IMR-90 (cell line): ENCODE measurements around the gene EYS.

Source experiments
- BHLHE40 ChIP-seq: fragments of 150-350 bp; IDR thresholded peaks from 2 replicates; pipeline ENCODE4 v1.6.1; 2016; ENCODE audit warnings: mild to moderate bottlenecking, low read depth, low read length
- CEBPB ChIP-seq: IDR thresholded peaks from 2 replicates; pipeline ENCODE4 v1.6.1; 2012; ENCODE audit warnings: low read depth, low read length, improper control_type of control experiment
- CHD1 ChIP-seq: IDR thresholded peaks from 2 replicates; pipeline ENCODE4 v1.6.1; 2012; ENCODE audit warnings: low read depth, low read length, improper control_type of control experiment
- CTCF ChIP-seq: conservative IDR thresholded peaks from 2 replicates; pipeline ENCODE4 v1.5.1; 2012; ENCODE audit warnings: mild to moderate bottlenecking, low read depth, low read length, improper control_type of control experiment
- MAFK ChIP-seq: IDR thresholded peaks from 2 replicates; pipeline ENCODE4 v1.6.1; 2012; ENCODE audit warnings: low read depth, low read length, improper control_type of control experiment
- MAZ ChIP-seq: IDR thresholded peaks from 2 replicates; pipeline ENCODE4 v1.6.1; 2012; ENCODE audit warnings: low read depth, mild to moderate bottlenecking, low read length, improper control_type of control experiment, moderate library complexity, borderline replicate concordance
- MXI1 ChIP-seq: IDR thresholded peaks from 2 replicates; pipeline ENCODE4 v1.6.1; 2012; ENCODE audit warnings: low read depth, mild to moderate bottlenecking, low read length, moderate library complexity, borderline replicate concordance
- POLR2A ChIP-seq: IDR thresholded peaks from 2 replicates; pipeline ENCODE4 v1.6.1; 2012; ENCODE audit warnings: mild to moderate bottlenecking, low read depth, low read length
- RAD21 ChIP-seq: IDR thresholded peaks from 2 replicates; pipeline ENCODE4 v1.6.1; 2012; ENCODE audit warnings: low read length, improper control_type of control experiment
- RCOR1 ChIP-seq: IDR thresholded peaks from 2 replicates; pipeline ENCODE4 v1.6.1; 2012; ENCODE audit warnings: mild to moderate bottlenecking, low read length, improper control_type of control experiment; ENCODE audit not compliant: insufficient replicate concordance
- RFX5 ChIP-seq: IDR thresholded peaks from 2 replicates; pipeline ENCODE4 v1.8.0; 2012; ENCODE audit warnings: low read depth, mild to moderate bottlenecking, low read length, moderate library complexity
- SMC3 ChIP-seq: fragments of 150-350 bp; IDR thresholded peaks from 2 replicates; pipeline ENCODE4 v1.6.1; 2016; ENCODE audit warnings: low read depth, mild to moderate bottlenecking, antibody characterized with exemption, low read length, moderate library complexity
- TF ChIP-seq, protein P1 (sequence below): fragments of 150-350 bp; IDR thresholded peaks from 2 replicates; pipeline ENCODE4 v1.6.1; 2017; ENCODE audit warnings: mild to moderate bottlenecking, antibody characterized with exemption, low read length, low read depth
- TF ChIP-seq, protein P2 (sequence below): fragments of 150-350 bp; IDR thresholded peaks from 2 replicates; pipeline ENCODE4 v1.6.1; 2016; ENCODE audit warnings: low read depth, mild to moderate bottlenecking, low read length, moderate library complexity, borderline replicate concordance

DNA sequence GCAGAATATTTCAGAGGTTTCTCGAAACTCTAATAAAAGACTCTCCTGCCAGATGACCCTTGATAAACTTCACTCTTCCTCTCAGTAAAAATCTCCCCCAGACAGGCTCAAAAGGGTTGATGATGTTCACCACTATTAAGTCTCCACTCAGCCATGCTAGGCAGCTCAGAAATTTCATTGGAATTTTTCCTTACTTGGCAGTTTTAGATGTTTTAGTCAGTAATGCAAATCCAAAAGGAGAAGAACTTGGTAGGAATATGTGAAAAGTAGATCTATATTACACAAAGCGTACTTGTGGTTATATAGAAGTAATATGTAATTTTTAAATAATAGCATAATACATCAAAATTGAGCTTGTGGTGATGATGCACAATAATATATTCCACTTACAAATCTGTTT, 1738.4 kb downstream of the EYS start:
- TF ChIP-seq CTCF (no peak), RAD21 (no peak), MAFK (peak; percentile 42), POLR2A (no peak), MAZ (no peak), CEBPB (no peak), CHD1 (no peak), MXI1 (no peak), SMC3 (no peak), RFX5 (no peak), RCOR1 (no peak), BHLHE40 (no peak)
- TF ChIP-seq, protein P1, sequence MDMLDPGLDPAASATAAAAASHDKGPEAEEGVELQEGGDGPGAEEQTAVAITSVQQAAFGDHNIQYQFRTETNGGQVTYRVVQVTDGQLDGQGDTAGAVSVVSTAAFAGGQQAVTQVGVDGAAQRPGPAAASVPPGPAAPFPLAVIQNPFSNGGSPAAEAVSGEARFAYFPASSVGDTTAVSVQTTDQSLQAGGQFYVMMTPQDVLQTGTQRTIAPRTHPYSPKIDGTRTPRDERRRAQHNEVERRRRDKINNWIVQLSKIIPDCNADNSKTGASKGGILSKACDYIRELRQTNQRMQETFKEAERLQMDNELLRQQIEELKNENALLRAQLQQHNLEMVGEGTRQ, result no peak
- TF ChIP-seq, protein P2, sequence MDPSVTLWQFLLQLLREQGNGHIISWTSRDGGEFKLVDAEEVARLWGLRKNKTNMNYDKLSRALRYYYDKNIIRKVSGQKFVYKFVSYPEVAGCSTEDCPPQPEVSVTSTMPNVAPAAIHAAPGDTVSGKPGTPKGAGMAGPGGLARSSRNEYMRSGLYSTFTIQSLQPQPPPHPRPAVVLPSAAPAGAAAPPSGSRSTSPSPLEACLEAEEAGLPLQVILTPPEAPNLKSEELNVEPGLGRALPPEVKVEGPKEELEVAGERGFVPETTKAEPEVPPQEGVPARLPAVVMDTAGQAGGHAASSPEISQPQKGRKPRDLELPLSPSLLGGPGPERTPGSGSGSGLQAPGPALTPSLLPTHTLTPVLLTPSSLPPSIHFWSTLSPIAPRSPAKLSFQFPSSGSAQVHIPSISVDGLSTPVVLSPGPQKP, result no peak
